Adipocyte (in vitro differentiated cells): ENCODE data around the gene GPS1.
A peak's percentile ranks its signal among the peaks of the same experiment; 100 is the strongest.

Experiments
- DNase-seq: peaks from one replicate; pipeline ENCODE4 v3.0.0-alpha.2; 2015; ENCODE audit warnings: low read depth
- H3K27me3 ChIP-seq: replicated peaks from 2 replicates; pipeline ENCODE4 v1.7.0; 2013; ENCODE audit warnings: mild to moderate bottlenecking, low read length, moderate library complexity; ENCODE audit not compliant: control insufficient read depth, insufficient read depth
- H3K36me3 ChIP-seq: 2 replicates; pipeline ENCODE4 v1.7.0; 2013; ENCODE audit warnings: low read length, mild to moderate bottlenecking, moderate library complexity; ENCODE audit not compliant: control insufficient read depth, insufficient read depth, severe bottlenecking
- H3K4me1 ChIP-seq: 2 replicates; pipeline ENCODE4 v1.7.0; 2013; ENCODE audit warnings: mild to moderate bottlenecking, low read length, moderate library complexity; ENCODE audit not compliant: control insufficient read depth, insufficient read depth
- H3K4me3 ChIP-seq: 2 replicates; pipeline ENCODE4 v1.7.0; 2013; ENCODE audit warnings: mild to moderate bottlenecking, low read length, moderate library complexity
- H3K9ac ChIP-seq: 2 replicates; pipeline ENCODE4 v1.7.0; 2013; ENCODE audit warnings: mild to moderate bottlenecking, low read length, moderate library complexity
- H3K9me3 ChIP-seq: 2 replicates; pipeline ENCODE4 v1.7.0; 2013; ENCODE audit warnings: mild to moderate bottlenecking, low read length, moderate library complexity; ENCODE audit not compliant: control insufficient read depth

GPS1 gene

GRCh38 chr17:82051776-82052637, at the start of gene GPS1, which contains the start of gene RFNG:
GPS1 (plus strand) TSS chr17:82051898; CDS start chr17:82051932, 34 bp downstream.
RFNG (minus strand) TSS chr17:82051811; CDS start chr17:82051766, 45 bp downstream.
- H3K9me3 ChIP-seq = no peaks in the 10 kb centered on the region
- no peaks in the 10 kb centered on the region for H3K27me3 ChIP-seq
- H3K4me3 ChIP-seq = peak within 1 kb of the TSS; percentile 91
- peaks cover 46% of the 10 kb centered on the region for H3K36me3 ChIP-seq
- peak; percentile 83 for DNase-seq
- H3K9ac ChIP-seq = peak within 1 kb of the TSS; percentile 94
- peaks cover 18% of the 10 kb centered on the region for H3K4me1 ChIP-seq

- no peaks in the 10 kb centered on the region for H3K36me3 ChIP-seq
- peaks cover 26% of the 10 kb centered on the region for H3K4me1 ChIP-seq
- DNase-seq = peak; percentile 96
- no peaks in the 10 kb centered on the region for H3K27me3 ChIP-seq
- no peaks in the 10 kb centered on the region for H3K9me3 ChIP-seq
- peak overlapping the region; percentile 42 for H3K9ac ChIP-seq
- H3K4me3 ChIP-seq = no peak overlapping the region
Observed at GRCh38 chr17:82003411-82004381, 48.0 kb upstream of the GPS1 start.

GRCh38 chr17:82004517-82005455, 46.9 kb upstream of the GPS1 start:
- no peaks in the 10 kb centered on the region for H3K27me3 ChIP-seq
- peak overlapping the region; percentile 42 for H3K9ac ChIP-seq
- no peaks in the 10 kb centered on the region for H3K36me3 ChIP-seq
- peaks cover 26% of the 10 kb centered on the region for H3K4me1 ChIP-seq
- DNase-seq = no peak
- H3K4me3 ChIP-seq = no peak overlapping the region
- H3K9me3 ChIP-seq = no peaks in the 10 kb centered on the region

- DNase-seq = no peak
- peaks cover 26% of the 10 kb centered on the region for H3K4me1 ChIP-seq
- H3K4me3 ChIP-seq = no peak overlapping the region
Observed at GRCh38 chr17:82005701-82006348, 45.9 kb upstream of the GPS1 start.

GRCh38 chr17:82006468-82007227, 45.0 kb upstream of the GPS1 start:
- H3K4me3 ChIP-seq = no peak overlapping the region
- H3K36me3 ChIP-seq = peaks cover 3% of the 10 kb centered on the region
- no peaks in the 10 kb centered on the region for H3K27me3 ChIP-seq
- no peak overlapping the region for H3K9ac ChIP-seq
- H3K9me3 ChIP-seq = no peaks in the 10 kb centered on the region
- no peak for DNase-seq
- peaks cover 26% of the 10 kb centered on the region for H3K4me1 ChIP-seq

More at GRCh38 chr17:82005701-82006348, 45.9 kb upstream of the GPS1 start:
- no peaks in the 10 kb centered on the region for H3K36me3 ChIP-seq
- no peaks in the 10 kb centered on the region for H3K9me3 ChIP-seq
- H3K27me3 ChIP-seq = no peaks in the 10 kb centered on the region
- H3K9ac ChIP-seq = no peak overlapping the region

GRCh38 chr17:82007228-82007494, 44.5 kb upstream of the GPS1 start:
- no peaks in the 10 kb centered on the region for H3K27me3 ChIP-seq
- H3K9me3 ChIP-seq = no peaks in the 10 kb centered on the region
- H3K36me3 ChIP-seq = peaks cover 4% of the 10 kb centered on the region
- no peak for DNase-seq
- H3K4me3 ChIP-seq = no peak overlapping the region
- peaks cover 26% of the 10 kb centered on the region for H3K4me1 ChIP-seq
- H3K9ac ChIP-seq = no peak overlapping the region

GRCh38 chr17:82007495-82008257, 44.0 kb upstream of the GPS1 start:
- peaks cover 4% of the 10 kb centered on the region for H3K36me3 ChIP-seq
- H3K27me3 ChIP-seq = no peaks in the 10 kb centered on the region
- H3K9ac ChIP-seq = no peak overlapping the region
- no peak overlapping the region for H3K4me3 ChIP-seq
- no peaks in the 10 kb centered on the region for H3K9me3 ChIP-seq
- no peak for DNase-seq
- H3K4me1 ChIP-seq = peaks cover 26% of the 10 kb centered on the region

- Histone ChIP-seq H3K4me3 (no peak overlapping the region), H3K27me3 (no peaks in the 10 kb centered on the region), H3K9ac (no peak overlapping the region), H3K9me3 (no peaks in the 10 kb centered on the region), H3K4me1 (peaks cover 19% of the 10 kb centered on the region), H3K36me3 (peaks cover 4% of the 10 kb centered on the region)
- DNase-seq = no peak
Observed at GRCh38 chr17:82008258-82008940, 43.3 kb upstream of the GPS1 start.

- Histone ChIP-seq H3K4me3 (no peak overlapping the region), H3K9me3 (no peaks in the 10 kb centered on the region), H3K27me3 (no peaks in the 10 kb centered on the region), H3K4me1 (peaks cover 15% of the 10 kb centered on the region), H3K9ac (no peak overlapping the region), H3K36me3 (peaks cover 4% of the 10 kb centered on the region)
- no peak for DNase-seq
Observed at GRCh38 chr17:82008941-82009405, 42.7 kb upstream of the GPS1 start.
